EL (cell line): ENCODE data around the gene RIIAD1.
"Not testable (repeated sequence)": the region's sequence is repeated elsewhere in the genome, so short reads cannot be mapped to it uniquely, and the experiment has no call there.

Experiments used
- DNase-seq: peaks from one replicate; pipeline ENCODE4 v3.0.0-alpha.2; 2016

RIIAD1 gene

GRCh38 chr1:151737026-151737425 is 15.7 kb downstream of the RIIAD1 start:
- DNase-seq: no peak

- no peak for DNase-seq
These were observed 16.2 kb downstream of the RIIAD1 start for GRCh38 chr1:151737479-151737878.

GRCh38 chr1:151739590-151740355 is 18.5 kb downstream of the RIIAD1 start:
- DNase-seq: no peak

DNA sequence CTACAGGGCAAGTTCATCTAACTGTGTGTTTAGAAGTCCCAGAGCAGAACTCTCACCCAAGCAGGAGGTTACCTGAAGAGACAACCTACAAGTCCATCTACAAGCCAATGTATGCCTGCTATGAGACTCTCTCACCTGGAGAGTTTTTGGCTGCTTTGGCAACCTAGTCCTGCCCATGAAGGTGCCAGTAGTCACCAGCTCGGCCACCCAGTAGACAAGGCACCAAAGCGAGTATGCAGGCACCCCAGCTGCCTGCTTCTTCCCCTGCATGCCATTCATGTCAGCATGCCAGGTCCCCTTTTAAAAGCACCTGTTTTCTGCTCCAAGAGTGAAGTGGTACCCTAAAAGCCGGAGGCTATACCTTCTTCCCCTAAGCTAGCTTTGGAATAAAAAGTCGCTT is 20.2 kb downstream of the RIIAD1 start:
- DNase-seq: no peak

- DNase-seq: peak; percentile 46
These were observed 35.0 kb downstream of the RIIAD1 start for GRCh38 chr1:151756291-151756690.

DNA sequence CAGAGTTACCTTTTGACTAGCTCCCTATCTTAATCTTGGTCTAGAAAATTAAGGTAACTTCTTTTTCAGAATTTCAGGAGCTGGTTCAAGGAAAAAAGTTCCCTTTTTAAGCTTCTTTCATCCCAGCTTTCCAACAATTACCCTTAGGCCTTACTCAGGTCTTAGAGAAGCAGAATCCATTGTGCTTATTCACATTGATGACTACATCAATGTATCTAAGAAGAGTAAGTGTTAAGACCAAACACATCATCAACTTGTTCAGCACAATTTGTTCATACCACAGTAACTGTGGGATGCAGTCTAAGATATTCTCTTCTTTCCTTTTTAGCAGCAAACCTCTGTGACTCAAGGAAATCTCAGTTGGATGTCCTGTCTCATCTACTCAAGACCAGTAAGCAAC is 37.9 kb downstream of the RIIAD1 start:
- no peak for DNase-seq

GRCh38 chr1:151760597-151761385 is 39.5 kb downstream of the RIIAD1 start:
- DNase-seq: no peak

DNA sequence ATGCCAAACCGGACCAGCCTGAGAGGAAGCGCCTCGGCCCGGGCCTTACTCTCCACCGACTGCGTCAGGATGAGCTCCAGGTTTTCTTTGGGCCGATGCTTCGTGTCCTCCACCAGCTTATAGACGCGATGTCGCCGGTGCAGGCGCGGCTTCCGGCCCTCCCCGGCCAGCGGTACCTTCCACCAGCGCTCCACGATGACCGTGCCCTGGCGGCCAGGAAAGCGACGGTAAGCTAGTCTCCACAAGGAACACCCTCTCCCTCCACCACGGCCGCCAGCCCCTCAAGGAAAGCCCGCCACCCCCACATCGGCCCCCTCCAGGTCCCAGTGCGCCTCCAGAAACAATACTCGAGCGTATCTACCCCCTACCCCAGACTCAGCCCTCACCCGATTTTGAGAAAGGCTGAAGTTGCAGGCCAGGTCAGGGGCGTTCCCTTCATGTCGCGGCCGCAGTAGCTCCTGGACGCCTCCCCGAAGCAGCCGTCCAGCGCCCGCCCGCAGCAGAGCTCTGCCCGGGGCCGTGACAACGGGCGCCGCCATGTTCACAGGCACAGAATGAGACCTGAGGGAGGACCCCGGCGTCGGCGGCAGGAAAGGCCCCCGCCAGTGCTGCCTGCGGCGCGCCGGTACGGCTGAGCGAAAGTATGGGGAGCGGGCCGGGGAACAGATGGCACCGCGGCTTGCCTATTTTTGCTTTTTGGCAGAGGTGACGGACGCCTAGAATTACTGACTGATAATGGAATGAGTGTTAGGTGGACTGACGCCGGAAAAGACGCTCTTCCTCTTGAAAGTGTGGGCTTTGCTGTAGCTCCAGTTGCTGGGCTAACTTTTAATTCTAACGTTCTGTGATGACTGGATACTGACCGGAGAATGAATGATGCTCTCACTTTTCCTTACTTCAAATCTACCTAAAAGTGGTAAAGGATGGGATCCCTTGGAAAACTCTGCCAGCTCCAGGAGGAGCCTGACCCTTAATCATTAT is 41.9 kb downstream of the RIIAD1 start, which contains the start of gene MRPL9:
TSS of gene MRPL9 (minus strand) at position 556 of the 981 bp plus-strand sequence. CDS start at position 539, 17 bp downstream.
- DNase-seq: peak; percentile 84

- DNase-seq: peak; percentile 4
These were observed 42.7 kb downstream of the RIIAD1 start for GRCh38 chr1:151763990-151764389.

GRCh38 chr1:151768351-151769066 is 47.2 kb downstream of the RIIAD1 start:
- not testable (repeated sequence) for DNase-seq

GRCh38 chr1:151769270-151769669 is 47.9 kb downstream of the RIIAD1 start:
- not testable (repeated sequence) for DNase-seq

- peak; percentile 19 for DNase-seq
These were observed 52.4 kb downstream of the RIIAD1 start for GRCh38 chr1:151773702-151774101.

- DNase-seq: no peak
These were observed 53.1 kb downstream of the RIIAD1 start for GRCh38 chr1:151774256-151774922.

GRCh38 chr1:151775894-151776664 is 54.8 kb downstream of the RIIAD1 start:
- no peak for DNase-seq

GRCh38 chr1:151776665-151777062 is 55.3 kb downstream of the RIIAD1 start:
- DNase-seq: no peak

DNA sequence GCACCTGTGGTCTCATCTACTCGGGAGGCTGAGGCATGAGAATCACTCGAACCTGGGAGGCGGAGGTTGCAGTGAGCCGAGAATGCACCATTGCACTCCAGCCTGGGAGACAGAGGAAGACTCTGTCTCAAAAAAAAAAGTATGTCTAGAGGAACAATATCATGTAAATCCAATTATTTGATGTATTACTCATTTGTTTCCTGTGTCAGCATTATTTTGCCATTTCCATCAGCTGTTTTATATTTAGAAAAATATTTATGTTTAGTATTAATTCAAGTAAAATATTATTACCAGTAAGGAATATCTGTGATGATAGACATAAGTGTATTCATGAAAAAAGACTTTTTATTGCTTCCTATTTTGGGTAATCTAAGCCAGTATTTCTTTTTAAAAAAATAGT is 56.0 kb downstream of the RIIAD1 start:
- no peak for DNase-seq
